ENCODE data around the gene TCF20.

TCF20 gene

DNA sequence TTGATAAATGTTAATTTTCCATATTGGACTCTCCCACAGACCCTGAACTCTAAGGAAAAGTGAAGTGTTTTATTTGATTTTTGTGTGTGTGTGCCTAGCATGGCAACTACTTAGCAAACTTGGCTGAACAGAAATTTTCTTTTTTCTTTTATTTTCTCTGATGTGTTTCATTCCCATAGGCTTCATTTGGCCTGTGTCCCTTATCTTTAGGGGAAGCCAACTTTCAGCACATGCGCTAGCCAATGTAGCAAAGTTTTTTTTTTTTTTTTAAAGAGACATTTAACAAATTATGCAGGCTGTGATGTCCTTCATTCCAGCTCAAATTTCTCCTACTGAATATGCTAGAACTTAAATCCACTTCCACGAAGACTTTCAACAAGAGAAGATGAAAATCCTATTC is 14.2 kb downstream of the TCF20 start:
- in situ Hi-C loops (cut with HindIII; ENCODE audit: low sequenced_read_pairs) = no loop called here
- no peak for TF ChIP-seq CTCF (IDR thresholded peaks at IDR 0.05; ENCODE audit: low read depth, low read length)
- H3K4me3 ChIP-seq (ENCODE audit: low read depth, low read length) = no peak overlapping the region
- no peak for DNase-seq (ENCODE audit: low read depth, low spot score)

GRCh38 chr22:42249831-42250230 is 20.6 kb downstream of the TCF20 start:
- H3K4me3 ChIP-seq (ENCODE audit: low read depth, low read length) = no peak overlapping the region
- in situ Hi-C loops (cut with HindIII; ENCODE audit: low sequenced_read_pairs) = no loop called here

DNA sequence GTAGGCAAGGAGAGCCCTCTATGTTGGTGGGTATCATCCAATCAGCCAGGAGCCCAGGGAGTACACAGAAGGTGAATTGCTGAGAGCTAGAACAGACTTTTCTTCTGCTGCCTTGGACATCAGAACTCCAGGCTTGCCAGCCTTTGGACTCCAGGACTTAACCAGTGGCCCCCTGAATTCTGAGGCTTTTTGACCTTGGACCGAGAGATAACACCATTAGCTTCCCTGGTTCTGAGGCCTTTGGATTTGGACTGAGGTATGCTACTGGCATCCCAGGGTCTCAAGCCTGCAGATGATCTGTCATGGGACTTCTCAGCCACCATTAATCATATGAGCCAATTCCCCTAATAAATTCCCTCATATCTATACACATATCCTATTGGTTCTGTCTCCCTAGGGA is 21.5 kb downstream of the TCF20 start:
- no peak for TF ChIP-seq CTCF (IDR thresholded peaks at IDR 0.05; ENCODE audit: low read depth, low read length)
- H3K4me3 ChIP-seq (ENCODE audit: low read depth, low read length) = no peak overlapping the region
- in situ Hi-C loops (cut with HindIII; ENCODE audit: low sequenced_read_pairs) = no loop called here
- DNase-seq (ENCODE audit: low read depth, low spot score) = no peak

More at GRCh38 chr22:42249831-42250230, 20.6 kb downstream of the TCF20 start:
- DNase-seq (ENCODE audit: low read depth, low spot score) = no peak
- no peak for TF ChIP-seq CTCF (IDR thresholded peaks at IDR 0.05; ENCODE audit: low read depth, low read length)

DNA sequence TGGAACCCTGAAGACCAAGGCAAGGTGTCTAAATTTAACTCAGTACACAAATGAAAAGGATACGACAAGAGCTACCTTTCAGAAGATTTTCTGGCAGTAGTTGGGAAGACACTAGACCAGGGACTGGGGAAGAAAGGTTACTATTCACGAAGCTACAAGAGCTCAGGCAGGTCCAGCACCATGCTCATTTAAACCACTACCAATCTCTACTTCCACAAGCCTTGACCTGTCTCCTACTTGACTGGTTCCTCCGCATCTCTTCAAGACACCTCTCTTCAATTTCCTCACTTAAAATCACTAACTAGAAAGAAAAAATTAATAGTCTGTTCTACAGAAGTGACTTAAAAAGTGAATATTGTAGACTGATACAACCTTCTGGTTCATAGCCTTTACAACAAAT is 22.9 kb downstream of the TCF20 start:
- in situ Hi-C loops (cut with HindIII; ENCODE audit: low sequenced_read_pairs) = no loop called here
- no peak overlapping the region for H3K4me3 ChIP-seq (ENCODE audit: low read depth, low read length)
- no peak for DNase-seq (ENCODE audit: low read depth, low spot score)
- no peak for TF ChIP-seq CTCF (IDR thresholded peaks at IDR 0.05; ENCODE audit: low read depth, low read length)

DNA sequence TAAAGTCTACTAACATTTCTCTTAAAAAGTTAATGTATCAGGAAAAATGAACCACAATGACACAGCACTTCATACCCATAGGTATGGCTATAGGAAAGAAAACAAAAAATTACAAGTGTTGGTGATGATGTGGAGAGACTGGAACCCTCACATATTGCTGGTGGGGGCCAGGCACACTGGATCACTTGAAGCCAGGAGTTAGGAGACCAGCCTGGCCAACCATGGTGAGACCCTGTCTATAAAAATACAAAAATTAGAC is 26.7 kb downstream of the TCF20 start:
- no peak for DNase-seq (ENCODE audit: low read depth, low spot score)
- H3K4me3 ChIP-seq (ENCODE audit: low read depth, low read length) = no peak overlapping the region
- no peak for TF ChIP-seq CTCF (IDR thresholded peaks at IDR 0.05; ENCODE audit: low read depth, low read length)
- in situ Hi-C loops (cut with HindIII; ENCODE audit: low sequenced_read_pairs) = no loop called here

- in situ Hi-C loops (cut with HindIII; ENCODE audit: low sequenced_read_pairs) = no loop called here
- no peak for DNase-seq (ENCODE audit: low read depth, low spot score)
- no peak overlapping the region for H3K4me3 ChIP-seq (ENCODE audit: low read depth, low read length)
- TF ChIP-seq CTCF (IDR thresholded peaks at IDR 0.05; ENCODE audit: low read depth, low read length) = no peak
Observed at GRCh38 chr22:42236848-42237247, 33.6 kb downstream of the TCF20 start.

DNA sequence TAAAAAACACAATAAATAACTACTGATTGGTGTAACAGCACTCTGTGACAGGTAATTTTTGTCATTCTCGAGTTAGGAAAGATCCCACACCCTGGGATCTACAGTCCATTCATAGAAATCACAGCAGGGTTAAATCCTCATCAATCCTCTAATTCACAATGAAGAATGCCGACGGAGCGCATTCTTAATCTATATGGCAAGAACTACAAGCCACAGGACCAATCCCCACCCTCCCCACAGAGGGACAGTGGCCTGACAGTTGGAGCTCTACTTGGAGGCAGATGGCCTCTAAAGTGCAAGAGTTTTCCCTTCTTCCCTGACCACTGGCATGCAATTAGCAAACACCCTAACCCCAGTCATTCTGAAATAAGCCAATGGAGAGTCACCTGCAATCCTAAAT is 34.2 kb downstream of the TCF20 start:
- in situ Hi-C loops (cut with HindIII; ENCODE audit: low sequenced_read_pairs) = no loop called here
- DNase-seq (ENCODE audit: low read depth, low spot score) = no peak
- TF ChIP-seq CTCF (IDR thresholded peaks at IDR 0.05; ENCODE audit: low read depth, low read length) = no peak
- H3K4me3 ChIP-seq (ENCODE audit: low read depth, low read length) = no peak overlapping the region
